ENCODE results near the gene HOXD4. TPM values are rescaled to one million over a fixed set of nuclear protein-coding genes. Genes with fewer than 3 reads are reported as not detected.

The HOXD4 gene
- total and polyA plus RNA-seq, 11 donors, result 0.10 to 0.96 (median 0.41) TPM; not detected in 2

GRCh38 chr2:176155356-176156044, 4.2 kb downstream of the HOXD4 start:
- ATAC-seq, result no peak
- Histone ChIP-seq H3K27ac (no peak overlapping the region), H3K4me3 (no peak overlapping the region), H3K27me3 (peaks cover 75 to 100% (median 98%) of the 10 kb centered on the region in 9 donors), H3K9me3 (no peaks in the 10 kb centered on the region), H3K36me3 (no peaks in the 10 kb centered on the region), H3K4me1 (peaks cover 0 to 43% (median 16%) of the 10 kb centered on the region in 12 donors)
- DNase-seq, result no peak
- WGBS, 4 donors, result 13 to 31% (median 24%) methylated on average over 6 of the region's 6 CpGs
- TF ChIP-seq CTCF (IDR thresholded peaks at IDR 0.05), result no peak
- no peak for TF ChIP-seq POLR2A (IDR thresholded peaks at IDR 0.05)
- intact Hi-C loops (cut with DNase I), result loop anchor here in 1 of 10 donors (10.0 kb wide), 1 partner anchor 109 kb away; the partner anchor contains the start of gene MTX2

GRCh38 chr2:176156301-176156806, 5.0 kb downstream of the HOXD4 start:
- ATAC-seq (no peak), DNase-seq (no peak)
- no peak overlapping the region for H3K27ac ChIP-seq
- peaks cover 75 to 100% (median 98%) of the 10 kb centered on the region in 9 donors for H3K27me3 ChIP-seq
- intact Hi-C loops (cut with DNase I), result loop anchor here in 1 of 10 donors (10.0 kb wide), 1 partner anchor 108 kb away; the partner anchor contains the start of gene MTX2
- TF ChIP-seq CTCF (IDR thresholded peaks at IDR 0.05) (no peak), POLR2A (IDR thresholded peaks at IDR 0.05) (no peak)
- H3K4me1 ChIP-seq, result peaks cover 0 to 47% (median 16%) of the 10 kb centered on the region in 12 donors
- no peaks in the 10 kb centered on the region for H3K9me3 ChIP-seq
- WGBS, 4 donors, result 14 to 48% (median 34%) methylated on average over 8 of the region's 8 CpGs
- no peak overlapping the region for H3K4me3 ChIP-seq
- no peaks in the 10 kb centered on the region for H3K36me3 ChIP-seq

- H3K4me3 ChIP-seq, result peak within 1 kb of the TSS in 10 of 12 donors; percentile 1 to 44 (median 16)
- no peaks in the 10 kb centered on the region for H3K9me3 ChIP-seq
- intact Hi-C loops (cut with DNase I), result loop anchor here in 1 of 10 donors (10.0 kb wide), 1 partner anchor 108 kb away; the partner anchor contains the start of gene MTX2
- peaks cover 69 to 100% (median 98%) of the 10 kb centered on the region in 9 donors for H3K27me3 ChIP-seq
- TF ChIP-seq POLR2A (IDR thresholded peaks at IDR 0.05), result no peak
- TF ChIP-seq CTCF (IDR thresholded peaks at IDR 0.05), result no peak
- H3K27ac ChIP-seq, result peak within 1 kb of the TSS in 1 of 12 donors; percentile 29
- DNase-seq (no peak), ATAC-seq (no peak)
- H3K36me3 ChIP-seq, result no peaks in the 10 kb centered on the region
- peaks cover 0 to 43% (median 16%) of the 10 kb centered on the region in 12 donors for H3K4me1 ChIP-seq
- WGBS, 4 donors, result 3 to 12% (median 5%) methylated on average over 45 to 48 of the region's 48 CpGs
These were observed 5.6 kb downstream of the HOXD4 start, which contains the start of gene HOXD3 for GRCh38 chr2:176156807-176157498. TSS of gene HOXD3 (plus strand) at chr2:176157307. CDS start at chr2:176169115, 11,808 bp downstream.

Data from heart left ventricle (tissue), 16 donors.